Stimulated activated CD4-positive, alpha-beta T cell treated with anti-CD3 and anti-CD28 coated beads, Interleukin-4, amount 100 ng/mL, for 4 hours (primary cell): ENCODE results near the gene SFXN5.

Source experiments
- DNase-seq, 2 experiments: peaks; one replicate each; pipeline ENCODE4 v3.0.0-alpha.2; 2020

Gene SFXN5

GRCh38 chr2:72934683-72935610 lies 136.6 kb downstream of the SFXN5 start:
- no peak for DNase-seq

GRCh38 chr2:72933646-72934151 lies 137.8 kb downstream of the SFXN5 start:
- no peak for DNase-seq

- no peak for DNase-seq
Observed at GRCh38 chr2:72933207-72933606, 138.3 kb downstream of the SFXN5 start.

GRCh38 chr2:72932805-72933204 lies 138.7 kb downstream of the SFXN5 start:
- no peak for DNase-seq

- no peak for DNase-seq
Observed at GRCh38 chr2:72932045-72932740, 139.3 kb downstream of the SFXN5 start.

GRCh38 chr2:72931280-72931910 lies 140.1 kb downstream of the SFXN5 start:
- DNase-seq: no peak

- no peak for DNase-seq
Observed at GRCh38 chr2:72929010-72929409, 142.5 kb downstream of the SFXN5 start.

- no peak for DNase-seq
Observed at GRCh38 chr2:72927619-72928550, 143.6 kb downstream of the SFXN5 start.

- no peak for DNase-seq
Observed at GRCh38 chr2:72926811-72927465, 144.6 kb downstream of the SFXN5 start.

GRCh38 chr2:72926368-72926767 lies 145.1 kb downstream of the SFXN5 start:
- DNase-seq: no peak

- DNase-seq: no peak
Observed at GRCh38 chr2:72925328-72925943, 146.1 kb downstream of the SFXN5 start.

GRCh38 chr2:72924353-72925240 lies 146.9 kb downstream of the SFXN5 start:
- DNase-seq: no peak

- DNase-seq: no peak
Observed at GRCh38 chr2:72923833-72924352, 147.6 kb downstream of the SFXN5 start.

GRCh38 chr2:72921853-72922252 lies 149.7 kb downstream of the SFXN5 start:
- DNase-seq: no peak

- DNase-seq: no peak
Observed at GRCh38 chr2:72921088-72921851, 150.2 kb downstream of the SFXN5 start.

- no peak for DNase-seq
Observed at GRCh38 chr2:72920318-72921087, 151.0 kb downstream of the SFXN5 start.

- DNase-seq: no peak
Observed at GRCh38 chr2:72919414-72920317, 151.8 kb downstream of the SFXN5 start.
